ENCODE results near the gene TTLL4.

GRCh38 chr2:218662827-218663226 lies 47.8 kb upstream of the TTLL4 start:
- TF ChIP-seq POLR2A (IDR thresholded peaks at IDR 0.05), result no peak
- no peak for TF ChIP-seq CTCF (IDR thresholded peaks at IDR 0.05)
- no peak for TF ChIP-seq EP300 (IDR thresholded peaks at IDR 0.05)
